Endothelial cell of umbilical vein (primary cell): ENCODE results near the gene NRP2. TPM values are rescaled to one million over a fixed set of nuclear protein-coding genes. Genes with fewer than 3 reads are reported as not detected.

Experiments used
- BruUV-seq: library from RNA; stranded (reverse); fragments of 400-500 nt; replicated peaks from 2 replicates; lab custom pipeline; 2021; lab: Mats Ljungman, UMichigan
- CTCF ChIA-PET: fragments of 300-600, 350-600 bp; sonication (Branson Sonifier 250); formaldehyde crosslinking; loops from one replicate; lab custom pipeline; 2021; ENCODE audit warnings: antibody characterized with exemption, inconsistent platforms; lab: Charles Lee
- POLR2A ChIA-PET: fragments of 300-600, 350-600 bp; sonication (Branson Sonifier 250); formaldehyde crosslinking; loops from one replicate; lab custom pipeline; 2021; ENCODE audit warnings: antibody characterized with exemption, inconsistent platforms; lab: Charles Lee
- DNase-seq: peaks from one replicate; pipeline ENCODE4 v3.0.0-alpha.2; 2011; ENCODE audit warnings: low read depth, low spot score
- FAIRE-seq: peaks from 2 replicates; lab custom pipeline; 2011; peaks lifted over from hg19 to GRCh38; lab: Jason Lieb, UNC
- H2AFZ ChIP-seq: 2 replicates; pipeline ENCODE4 v1.6.0; 2012; ENCODE audit warnings: low read depth, low read length, control low read depth, inconsistent platforms
- H3K27ac ChIP-seq: 2 replicates; pipeline ENCODE4 v1.5.1; 2011; ENCODE audit warnings: low read depth, mild to moderate bottlenecking, control low read depth, low read length, moderate library complexity; ENCODE audit not compliant: insufficient read depth
- H3K27me3 ChIP-seq, 2 experiments: 2 replicates each; pipeline versions ENCODE4 v1.6.0 to v1.6.1; 2011; ENCODE audit warnings: low read length in 2 of 2, mixed read lengths in 1 of 2; ENCODE audit not compliant: control insufficient read depth in 2 of 2, insufficient read depth in 2 of 2
- H3K36me3 ChIP-seq, 2 experiments: 2 replicates in 1 of 2; 3 replicates in 1 of 2; pipeline ENCODE4 v1.5.1; 2011; ENCODE audit warnings: low read length in 2 of 2, mild to moderate bottlenecking in 1 of 2, moderate library complexity in 1 of 2; ENCODE audit not compliant: control insufficient read depth in 2 of 2, insufficient read depth in 2 of 2; ENCODE audit errors: extremely low read depth in 1 of 2
- H3K4me1 ChIP-seq: 3 replicates; pipeline ENCODE4 v1.5.1; 2011; ENCODE audit warnings: mild to moderate bottlenecking, low read length; ENCODE audit not compliant: control insufficient read depth, insufficient read depth; ENCODE audit errors: extremely low read depth
- H3K4me2 ChIP-seq: 2 replicates; pipeline ENCODE4 v1.6.1; 2011; ENCODE audit warnings: low read length, control low read depth, mixed read lengths; ENCODE audit not compliant: insufficient read depth
- H3K4me3 ChIP-seq, 3 experiments: fragments of 200-600 bp in 1 of 3; sonication (generic), shearing (Covaris generic) in 1 of 3; replicated peaks in 1 of 3; 2 replicates each; pipeline ENCODE4 v1.5.1; 2011 to 2016; ENCODE audit warnings: control low read depth in 3 of 3, low read length in 3 of 3, mild to moderate bottlenecking in 2 of 3, inconsistent platforms in 1 of 3, low read depth in 1 of 3, moderate library complexity in 1 of 3; ENCODE audit not compliant: insufficient read depth in 1 of 3
- H3K79me2 ChIP-seq: 2 replicates; pipeline ENCODE4 v1.6.0; 2012; ENCODE audit warnings: low read length, inconsistent platforms; ENCODE audit not compliant: control insufficient read depth, insufficient read depth
- H3K9ac ChIP-seq: replicated peaks from 2 replicates; pipeline ENCODE3; 2011; ENCODE audit warnings: low read length, control low read depth; ENCODE audit not compliant: insufficient read depth; ENCODE audit errors: extremely low read depth
- H3K9me1 ChIP-seq: replicated peaks from 3 replicates; pipeline ENCODE4 v1.6.0; 2011; ENCODE audit warnings: mild to moderate bottlenecking, low read length; ENCODE audit not compliant: control insufficient read depth, insufficient read depth; ENCODE audit errors: extremely low read depth
- H3K9me3 ChIP-seq: replicated peaks from 2 replicates; pipeline ENCODE4 v1.5.1; 2012; ENCODE audit warnings: low read length, inconsistent platforms; ENCODE audit not compliant: control insufficient read depth, insufficient read depth
- H4K20me1 ChIP-seq: replicated peaks from 2 replicates; pipeline ENCODE3; 2011; ENCODE audit warnings: mild to moderate bottlenecking, low read length; ENCODE audit not compliant: control insufficient read depth, insufficient read depth; ENCODE audit errors: extremely low read depth
- EZH2 ChIP-seq: IDR thresholded peaks from 2 replicates; pipeline ENCODE4 v1.6.1; 2012; ENCODE audit warnings: borderline replicate concordance, low read depth, mild to moderate bottlenecking, moderate library complexity, low read length, inconsistent platforms; ENCODE audit not compliant: severe bottlenecking
- FOS ChIP-seq: IDR thresholded peaks from 2 replicates; pipeline ENCODE4 v1.6.1; 2011; ENCODE audit warnings: mild to moderate bottlenecking, low read length, moderate library complexity, borderline replicate concordance; ENCODE audit not compliant: insufficient read depth
- GATA2 ChIP-seq: IDR thresholded peaks from 2 replicates; pipeline ENCODE4 v1.7.0; 2011; ENCODE audit warnings: low read depth, mild to moderate bottlenecking, moderate library complexity, mixed read lengths, low read length; ENCODE audit not compliant: insufficient read length, insufficient read depth
- JUN ChIP-seq: IDR thresholded peaks from 2 replicates; pipeline ENCODE4 v1.6.1; 2011; ENCODE audit warnings: borderline replicate concordance, low read depth; ENCODE audit not compliant: insufficient read length, insufficient read depth
- MYC ChIP-seq: IDR thresholded peaks from one replicate; pipeline ENCODE4 v1.6.1; 2011; ENCODE audit warnings: mild to moderate bottlenecking, low read depth, low read length
- POLR2A ChIP-seq: IDR thresholded peaks from 2 replicates; pipeline ENCODE4 v1.6.1; 2012; ENCODE audit warnings: low read depth, mild to moderate bottlenecking, control low read depth, low read length
- POLR2AphosphoS5 ChIP-seq: IDR thresholded peaks from 2 replicates; pipeline ENCODE4 v1.6.1; 2012; ENCODE audit warnings: low read depth, mild to moderate bottlenecking, control low read depth, low read length, moderate library complexity; ENCODE audit not compliant: insufficient read depth
- dilution Hi-C: fragments of 300-500 bp; cut with MboI; formaldehyde crosslinking; loops from one replicate; pipeline ENCODE4 v1.15.0; 2019; ENCODE audit warnings: low sequenced_read_pairs; ENCODE audit not compliant: extremely low pct_ligation_motif_present
- intact Hi-C: fragments of 100-400 bp; cut with micrococcal nuclease; formaldehyde crosslinking; loops from one replicate; pipeline ENCODE4 v1.10.0; 2022
- polyA plus RNA-seq, 4 experiments: library from polyadenylated mRNA; depleted of rRNA in 3 of 4; stranded (reverse) in 3 of 4; unstranded in 1 of 4; fragments of >200 nt; gene quantifications; 2 replicates each; pipeline versions ENCODE4 v1.2.1 to v1.2.3, GENCODE V29; 2011 to 2012; ENCODE audit warnings: missing spikeins in 1 of 4
- total RNA-seq: library from RNA; stranded (reverse); gene quantifications from 2 replicates; pipeline ENCODE4 v1.2.3, GENCODE V29; 2021
- TF ChIP-seq, protein P1 (sequence below), 2 donors: IDR thresholded peaks; 1 replicate in 1 of 2; 2 replicates in 1 of 2; pipeline ENCODE4 v1.5.1; 2011; ENCODE audit warnings: low read length in 2 of 2, mild to moderate bottlenecking in 2 of 2, moderate library complexity in 2 of 2, control low read depth in 1 of 2, inconsistent platforms in 1 of 2, low read depth in 1 of 2; ENCODE audit not compliant: insufficient read depth in 1 of 2; ENCODE audit errors: extremely low read depth in 1 of 2

The NRP2 gene
- total and polyA plus RNA-seq, 2 donors (not counting 3 experiments of a cell fraction or from before 2014, with no cell fraction given): 160 to 240 TPM

DNA sequence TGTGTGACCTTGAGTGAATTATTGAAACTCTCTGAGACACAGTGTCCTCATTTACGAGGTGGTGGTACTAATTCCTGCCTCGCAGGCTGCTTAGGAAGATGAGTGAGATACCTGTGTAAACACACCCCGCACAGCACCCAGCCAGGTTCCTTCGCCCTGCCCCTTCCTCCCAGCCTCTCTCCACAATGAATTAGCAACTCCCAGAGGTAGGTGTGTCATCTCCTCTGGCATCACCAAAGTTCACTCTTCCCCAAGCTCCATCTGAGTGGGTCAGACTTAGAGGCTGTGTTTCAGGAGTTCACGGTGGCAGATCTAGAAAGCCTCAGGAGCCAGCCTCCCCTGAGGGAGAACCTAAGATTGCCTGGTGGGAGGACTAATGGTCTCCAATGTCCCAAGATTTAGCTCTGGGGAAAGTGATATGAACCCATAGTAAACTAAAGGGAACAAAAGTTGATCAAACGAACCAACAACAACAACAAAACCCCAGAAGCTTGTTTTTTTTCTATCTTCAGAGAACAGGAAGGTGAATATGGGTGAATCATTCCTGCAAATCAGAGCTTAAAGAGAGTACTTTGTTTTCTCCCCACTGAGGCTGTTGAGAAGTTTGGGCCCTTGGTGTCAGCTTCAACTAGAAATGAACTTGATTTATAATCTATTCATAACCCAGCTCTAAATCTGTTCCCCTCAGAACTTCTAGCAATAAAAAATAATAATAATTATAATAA is 44.4 kb upstream of the NRP2 start:
- Histone ChIP-seq H3K4me2 (no peak overlapping the region), H3K36me3 (no peaks in the 10 kb centered on the region), H3K4me3 (no peak overlapping the region), H3K4me1 (no peaks in the 10 kb centered on the region), H2AFZ (peak overlapping the region; percentile 24), H4K20me1 (no peaks in the 10 kb centered on the region), H3K27me3 (peaks cover 0 to 2% of the 10 kb centered on the region in 2 experiments), H3K79me2 (no peaks in the 10 kb centered on the region), H3K9ac (no peak overlapping the region), H3K9me3 (no peaks in the 10 kb centered on the region), H3K27ac (no peak overlapping the region), H3K9me1 (no peaks in the 10 kb centered on the region)
- intact Hi-C loops: no loop called here
- dilution Hi-C loops: no loop called here
- FAIRE-seq: no peak
- ChIA-PET POLR2A (no interaction called here), CTCF (interaction anchor here (0.7 to 1.0 kb wide), 3 partner anchors 9 to 38 kb away, joined by 3 to 4 read pairs (median 3); no protein-coding TSS in a partner anchor)
- BruUV-seq: no TSS peak
- TF ChIP-seq EZH2 (no peak), MYC (no peak), GATA2 (no peak), JUN (no peak), POLR2AphosphoS5 (no peak), FOS (peak; percentile 52), POLR2A (no peak)
- TF ChIP-seq, protein P1, sequence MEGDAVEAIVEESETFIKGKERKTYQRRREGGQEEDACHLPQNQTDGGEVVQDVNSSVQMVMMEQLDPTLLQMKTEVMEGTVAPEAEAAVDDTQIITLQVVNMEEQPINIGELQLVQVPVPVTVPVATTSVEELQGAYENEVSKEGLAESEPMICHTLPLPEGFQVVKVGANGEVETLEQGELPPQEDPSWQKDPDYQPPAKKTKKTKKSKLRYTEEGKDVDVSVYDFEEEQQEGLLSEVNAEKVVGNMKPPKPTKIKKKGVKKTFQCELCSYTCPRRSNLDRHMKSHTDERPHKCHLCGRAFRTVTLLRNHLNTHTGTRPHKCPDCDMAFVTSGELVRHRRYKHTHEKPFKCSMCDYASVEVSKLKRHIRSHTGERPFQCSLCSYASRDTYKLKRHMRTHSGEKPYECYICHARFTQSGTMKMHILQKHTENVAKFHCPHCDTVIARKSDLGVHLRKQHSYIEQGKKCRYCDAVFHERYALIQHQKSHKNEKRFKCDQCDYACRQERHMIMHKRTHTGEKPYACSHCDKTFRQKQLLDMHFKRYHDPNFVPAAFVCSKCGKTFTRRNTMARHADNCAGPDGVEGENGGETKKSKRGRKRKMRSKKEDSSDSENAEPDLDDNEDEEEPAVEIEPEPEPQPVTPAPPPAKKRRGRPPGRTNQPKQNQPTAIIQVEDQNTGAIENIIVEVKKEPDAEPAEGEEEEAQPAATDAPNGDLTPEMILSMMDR (IDR thresholded peaks at IDR 0.05; ENCODE audit: extremely low read depth in 1 of 2, insufficient read depth in 1 of 2, low read depth in 1 of 2, low read length in 2 of 2): no peak
- no peak for DNase-seq
